HEK293T (cell line): ENCODE results near the gene RBM26.

ENCODE experiments used
- ARNT ChIP-seq: fragments of 450-650 bp; IDR thresholded peaks from 2 replicates; pipeline ENCODE4 v1.6.1; 2017; ENCODE audit warnings: mild to moderate bottlenecking
- ELF4 ChIP-seq: fragments of 450-650 bp; IDR thresholded peaks from 2 replicates; pipeline ENCODE4 v1.6.1; 2017; ENCODE audit warnings: antibody characterized with exemption
- FOXA1 ChIP-seq: fragments of 450-650 bp; IDR thresholded peaks from 2 replicates; pipeline ENCODE4 v1.6.1; 2016; ENCODE audit warnings: mild to moderate bottlenecking
- FOXK2 ChIP-seq: fragments of 450-650 bp; IDR thresholded peaks from 2 replicates; pipeline ENCODE4 v1.6.1; 2016; ENCODE audit warnings: mild to moderate bottlenecking
- L3MBTL2 ChIP-seq: fragments of 450-650 bp; conservative IDR thresholded peaks from 2 replicates; pipeline ENCODE4 v1.6.1; 2016; ENCODE audit warnings: mild to moderate bottlenecking
- SP1 ChIP-seq: fragments of 450-650 bp; IDR thresholded peaks from 2 replicates; pipeline ENCODE4 v1.6.1; 2017
- SUZ12 ChIP-seq: fragments of 450-650 bp; IDR thresholded peaks from 2 replicates; pipeline ENCODE4 v1.6.1; 2016; ENCODE audit warnings: mild to moderate bottlenecking
- TF ChIP-seq, protein P1 (sequence below): fragments of 450-650 bp; IDR thresholded peaks from 2 replicates; pipeline ENCODE4 v1.6.1; 2016

DNA sequence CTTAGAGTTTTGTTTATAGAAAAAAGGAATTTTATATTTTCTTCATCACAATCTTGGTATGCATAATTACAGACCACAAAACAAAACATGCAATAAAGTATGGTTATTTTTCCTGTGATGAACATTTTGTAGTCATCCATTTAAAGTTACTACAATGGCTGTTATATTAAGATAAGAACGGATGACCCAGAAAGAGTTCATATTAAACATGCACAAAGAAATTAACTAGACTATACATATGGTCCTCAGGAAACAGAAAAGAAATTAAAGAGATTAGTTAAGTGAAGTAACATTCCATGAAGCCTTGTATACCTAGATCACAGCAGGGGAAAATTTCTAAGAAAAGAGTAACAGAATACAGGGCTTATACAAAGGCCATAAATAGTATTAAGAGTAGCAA, 36.8 kb downstream of the RBM26 start:
- TF ChIP-seq SUZ12: no peak
- TF ChIP-seq FOXA1: no peak
- no peak for TF ChIP-seq SP1
- TF ChIP-seq L3MBTL2: no peak
- no peak for TF ChIP-seq ELF4
- TF ChIP-seq, protein P1, sequence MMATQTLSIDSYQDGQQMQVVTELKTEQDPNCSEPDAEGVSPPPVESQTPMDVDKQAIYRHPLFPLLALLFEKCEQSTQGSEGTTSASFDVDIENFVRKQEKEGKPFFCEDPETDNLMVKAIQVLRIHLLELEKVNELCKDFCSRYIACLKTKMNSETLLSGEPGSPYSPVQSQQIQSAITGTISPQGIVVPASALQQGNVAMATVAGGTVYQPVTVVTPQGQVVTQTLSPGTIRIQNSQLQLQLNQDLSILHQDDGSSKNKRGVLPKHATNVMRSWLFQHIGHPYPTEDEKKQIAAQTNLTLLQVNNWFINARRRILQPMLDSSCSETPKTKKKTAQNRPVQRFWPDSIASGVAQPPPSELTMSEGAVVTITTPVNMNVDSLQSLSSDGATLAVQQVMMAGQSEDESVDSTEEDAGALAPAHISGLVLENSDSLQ: no peak
- TF ChIP-seq ARNT: no peak
- TF ChIP-seq FOXK2: no peak
